Esophagus muscularis mucosa (tissue), 4 donors: ENCODE measurements around the gene SVOPL. TPM values are rescaled to one million over a fixed set of nuclear protein-coding genes. Genes with fewer than 3 reads are reported as not detected.
"Not testable (repeated sequence)": the region's sequence is repeated elsewhere in the genome, so short reads cannot be mapped to it uniquely, and the experiment has no call there.

Experiments used
- DNase-seq: peaks from one replicate; pipeline ENCODE4 v3.0.0-alpha.2; 2017; ENCODE audit errors: extremely low spot score
- H3K27ac ChIP-seq, 4 donors: fragments of 200-600 bp; sonication (generic); replicated peaks in 1 of 4; 1 replicate in 3 of 4; 2 replicates in 1 of 4; pipeline ENCODE4 v1.5.1; 2016 to 2019; ENCODE audit warnings: mild to moderate bottlenecking in 1 of 4
- H3K27me3 ChIP-seq, 4 donors: fragments of 200-600 bp; sonication (generic); one replicate each; pipeline versions ENCODE4 v1.5.1 to v1.6.0; 2016 to 2019
- H3K36me3 ChIP-seq, 4 donors: fragments of 200-600 bp; sonication (generic); one replicate each; pipeline ENCODE4 v1.5.1; 2016 to 2019
- H3K4me1 ChIP-seq, 4 donors: fragments of 200-600 bp; sonication (generic); one replicate each; pipeline ENCODE4 v1.5.1; 2016 to 2019
- H3K4me3 ChIP-seq, 4 donors: fragments of 200-600 bp; sonication (generic); 1 replicate in 2 of 4; 2 replicates in 2 of 4; pipeline ENCODE4 v1.5.1; 2016 to 2019; ENCODE audit warnings: mild to moderate bottlenecking in 4 of 4, moderate library complexity in 1 of 4
- H3K9me3 ChIP-seq, 4 donors: fragments of 200-600 bp; sonication (generic); 1 replicate in 3 of 4; 2 replicates in 1 of 4; pipeline ENCODE4 v1.5.1; 2016 to 2019
- EP300 ChIP-seq: sonication (generic); formaldehyde crosslinking; IDR thresholded peaks from one replicate; pipeline ENCODE4 v1.6.1; 2017; ENCODE audit warnings: antibody characterized with exemption
- POLR2A ChIP-seq: fragments of 450-650 bp; IDR thresholded peaks from one replicate; pipeline ENCODE4 v1.6.1; 2017; ENCODE audit warnings: antibody characterized with exemption, moderate library complexity, mild to moderate bottlenecking, low read depth
- POLR2AphosphoS5 ChIP-seq, 2 donors: sonication (generic); formaldehyde crosslinking; IDR thresholded peaks; one replicate each; pipeline ENCODE4 v1.6.1; 2017; ENCODE audit warnings: antibody characterized with exemption in 2 of 2
- WGBS: methylation state at CpG from one replicate; pipeline ENCODE4 v1.1.5; 2018; 5-methylcytosine and 5-hydroxymethylcytosine counted together
- intact Hi-C: fragments of 100-400 bp; cut with DNase I; formaldehyde crosslinking; loops from one replicate; pipeline ENCODE4 v1.15.1; 2023
- total RNA-seq, 4 donors: library from RNA; depleted of rRNA; stranded (reverse); fragments of >200 nt; gene quantifications; one replicate each; pipeline versions ENCODE4 v1.1.0 to v1.2.1, GENCODE V29; 2016
- TF ChIP-seq, protein P1 (sequence below), 3 experiments: fragments of 200-600 bp in 2 of 3; fragments of 450-650 bp in 1 of 3; sonication (generic) in 2 of 3; IDR thresholded peaks; one replicate each; pipeline ENCODE4 v1.5.1; 2017 to 2019; ENCODE audit warnings: antibody characterized with exemption in 3 of 3, mild to moderate bottlenecking in 2 of 3, moderate library complexity in 1 of 3

The SVOPL gene
- total RNA-seq, 4 donors from 2014 or later, result not detected

- 75% methylated on average over 3 of the region's 6 CpGs for WGBS
- H3K27me3 ChIP-seq, result no peaks in the 10 kb centered on the region
- no peak overlapping the region for H3K27ac ChIP-seq
- H3K9me3 ChIP-seq, result no peaks in the 10 kb centered on the region
- no peak for TF ChIP-seq POLR2A
- no peak for TF ChIP-seq POLR2AphosphoS5 (IDR thresholded peaks at IDR 0.05)
- TF ChIP-seq EP300, result no peak
- no peaks in the 10 kb centered on the region for H3K36me3 ChIP-seq
- no peak overlapping the region for H3K4me3 ChIP-seq
- no peaks in the 10 kb centered on the region for H3K4me1 ChIP-seq
- intact Hi-C loops, result loop anchor here (5.0 kb wide), 1 partner anchor 573 kb away; no protein-coding TSS in a partner anchor
- no peak for DNase-seq
Measured at GRCh38 chr7:138735399-138735798, 34.2 kb upstream of the SVOPL start.

- H3K4me1 ChIP-seq, DNase-seq, H3K27me3 ChIP-seq, intact Hi-C loops, H3K27ac ChIP-seq, H3K4me3 ChIP-seq, H3K36me3 ChIP-seq, H3K9me3 ChIP-seq: not testable (repeated sequence)
- WGBS, result 88% methylated on average over 5 of the region's 5 CpGs
Measured at GRCh38 chr7:138731733-138732132, 30.6 kb upstream of the SVOPL start.

DNA sequence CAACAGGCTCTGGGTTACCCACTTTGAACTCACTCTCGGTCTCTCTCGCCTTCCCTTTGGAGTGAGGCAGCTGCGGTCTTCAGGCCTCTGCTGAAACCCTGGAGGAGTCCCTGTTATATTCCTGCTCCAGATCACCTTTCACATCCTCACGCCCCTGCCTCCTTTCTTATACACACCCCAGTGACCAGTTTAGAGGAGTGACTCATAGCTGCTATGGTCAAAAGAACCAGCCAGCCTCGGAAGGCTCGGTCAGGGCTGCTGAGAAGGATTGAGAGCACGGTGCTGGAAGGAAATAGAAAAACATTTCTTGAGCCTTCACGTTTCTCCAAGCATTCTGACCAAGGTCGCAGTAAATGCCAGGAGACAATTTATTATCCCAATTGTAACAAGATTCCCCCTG, 28.3 kb upstream of the SVOPL start:
- intact Hi-C loops, result no loop called here
- Histone ChIP-seq H3K27me3 (no peaks in the 10 kb centered on the region), H3K4me1 (no peaks in the 10 kb centered on the region), H3K4me3 (no peak overlapping the region), H3K27ac (no peak overlapping the region), H3K9me3 (no peaks in the 10 kb centered on the region), H3K36me3 (no peaks in the 10 kb centered on the region)
- DNase-seq, result no peak
- WGBS, result 84% methylated on average over 9 of the region's 9 CpGs
- TF ChIP-seq, protein P1, sequence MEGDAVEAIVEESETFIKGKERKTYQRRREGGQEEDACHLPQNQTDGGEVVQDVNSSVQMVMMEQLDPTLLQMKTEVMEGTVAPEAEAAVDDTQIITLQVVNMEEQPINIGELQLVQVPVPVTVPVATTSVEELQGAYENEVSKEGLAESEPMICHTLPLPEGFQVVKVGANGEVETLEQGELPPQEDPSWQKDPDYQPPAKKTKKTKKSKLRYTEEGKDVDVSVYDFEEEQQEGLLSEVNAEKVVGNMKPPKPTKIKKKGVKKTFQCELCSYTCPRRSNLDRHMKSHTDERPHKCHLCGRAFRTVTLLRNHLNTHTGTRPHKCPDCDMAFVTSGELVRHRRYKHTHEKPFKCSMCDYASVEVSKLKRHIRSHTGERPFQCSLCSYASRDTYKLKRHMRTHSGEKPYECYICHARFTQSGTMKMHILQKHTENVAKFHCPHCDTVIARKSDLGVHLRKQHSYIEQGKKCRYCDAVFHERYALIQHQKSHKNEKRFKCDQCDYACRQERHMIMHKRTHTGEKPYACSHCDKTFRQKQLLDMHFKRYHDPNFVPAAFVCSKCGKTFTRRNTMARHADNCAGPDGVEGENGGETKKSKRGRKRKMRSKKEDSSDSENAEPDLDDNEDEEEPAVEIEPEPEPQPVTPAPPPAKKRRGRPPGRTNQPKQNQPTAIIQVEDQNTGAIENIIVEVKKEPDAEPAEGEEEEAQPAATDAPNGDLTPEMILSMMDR (IDR thresholded peaks at IDR 0.05), result no peak

GRCh38 chr7:138727336-138728099, 26.4 kb upstream of the SVOPL start:
- WGBS, result 81% methylated on average over 10 of the region's 10 CpGs
- H3K27ac ChIP-seq, result no peak overlapping the region
- DNase-seq, result no peak
- no peak for TF ChIP-seq POLR2A
- TF ChIP-seq, protein P1 (IDR thresholded peaks at IDR 0.05), result no peak
- no peaks in the 10 kb centered on the region for H3K27me3 ChIP-seq
- intact Hi-C loops, result no loop called here
- H3K4me1 ChIP-seq, result no peaks in the 10 kb centered on the region
- no peaks in the 10 kb centered on the region for H3K9me3 ChIP-seq
- no peak overlapping the region for H3K4me3 ChIP-seq
- H3K36me3 ChIP-seq, result no peaks in the 10 kb centered on the region

GRCh38 chr7:138726288-138726687, 25.1 kb upstream of the SVOPL start:
- H3K4me1 ChIP-seq, result no peaks in the 10 kb centered on the region
- no peak overlapping the region for H3K27ac ChIP-seq
- H3K9me3 ChIP-seq, result no peaks in the 10 kb centered on the region
- no peak for DNase-seq
- 77% methylated on average over 9 of the region's 9 CpGs for WGBS
- H3K27me3 ChIP-seq, result no peaks in the 10 kb centered on the region
- intact Hi-C loops, result no loop called here
- H3K4me3 ChIP-seq, result no peak overlapping the region
- H3K36me3 ChIP-seq, result no peaks in the 10 kb centered on the region
- no peak for TF ChIP-seq POLR2A
- TF ChIP-seq EP300, result no peak
- no peak for TF ChIP-seq POLR2AphosphoS5 (IDR thresholded peaks at IDR 0.05)
- TF ChIP-seq, protein P1 (IDR thresholded peaks at IDR 0.05), result no peak

DNA sequence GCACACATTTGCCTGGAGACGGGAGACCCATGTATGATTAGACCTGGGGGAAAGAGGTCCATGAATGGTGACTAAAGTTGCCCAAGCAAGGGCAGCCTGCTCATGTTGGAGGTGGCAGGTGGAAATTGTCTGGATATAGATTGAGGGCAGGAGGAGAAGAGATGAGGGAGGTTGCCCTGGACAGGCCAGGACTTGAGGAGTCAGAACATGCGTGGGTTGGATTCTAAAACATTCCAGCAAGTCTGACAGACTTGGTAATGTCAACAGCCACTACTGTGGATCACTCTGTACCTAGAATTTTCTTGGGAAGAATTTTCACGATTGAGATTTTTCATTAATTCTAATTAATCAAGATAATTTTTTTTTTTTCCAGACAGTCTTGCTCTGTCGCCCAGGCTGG, 19.1 kb upstream of the SVOPL start:
- H3K27me3 ChIP-seq, result no peaks in the 10 kb centered on the region
- no peak for DNase-seq
- no peaks in the 10 kb centered on the region for H3K9me3 ChIP-seq
- no peak overlapping the region for H3K27ac ChIP-seq
- no peak overlapping the region for H3K4me3 ChIP-seq
- intact Hi-C loops, result no loop called here
- WGBS, result 75% methylated on average over 4 of the region's 4 CpGs
- no peaks in the 10 kb centered on the region for H3K36me3 ChIP-seq
- TF ChIP-seq EP300, result no peak
- no peaks in the 10 kb centered on the region for H3K4me1 ChIP-seq
